ENCODE data around the gene DGKD.

DGKD gene

DNA sequence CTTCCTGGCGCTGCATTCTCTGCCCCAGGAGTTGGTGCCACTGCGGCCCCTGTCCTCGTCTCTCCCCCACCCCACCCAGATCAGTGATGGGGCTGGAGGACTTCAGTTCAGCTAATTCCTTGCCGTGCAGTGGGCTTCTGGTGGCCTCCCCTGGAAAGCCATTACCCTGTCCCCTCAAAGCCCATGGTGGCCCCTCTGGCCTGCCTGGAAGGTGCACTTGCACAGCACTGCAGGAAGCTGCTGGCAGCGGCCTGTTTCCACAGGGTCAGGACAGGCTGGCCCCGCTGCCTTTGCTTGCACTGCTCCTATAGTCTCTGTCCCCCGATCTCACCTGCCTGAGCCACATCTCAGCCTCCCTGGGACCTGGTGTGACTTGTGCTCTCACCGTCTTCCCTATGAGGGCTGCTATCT lies 107.2 kb downstream of the DGKD start:
- TF ChIP-seq, protein P1, sequence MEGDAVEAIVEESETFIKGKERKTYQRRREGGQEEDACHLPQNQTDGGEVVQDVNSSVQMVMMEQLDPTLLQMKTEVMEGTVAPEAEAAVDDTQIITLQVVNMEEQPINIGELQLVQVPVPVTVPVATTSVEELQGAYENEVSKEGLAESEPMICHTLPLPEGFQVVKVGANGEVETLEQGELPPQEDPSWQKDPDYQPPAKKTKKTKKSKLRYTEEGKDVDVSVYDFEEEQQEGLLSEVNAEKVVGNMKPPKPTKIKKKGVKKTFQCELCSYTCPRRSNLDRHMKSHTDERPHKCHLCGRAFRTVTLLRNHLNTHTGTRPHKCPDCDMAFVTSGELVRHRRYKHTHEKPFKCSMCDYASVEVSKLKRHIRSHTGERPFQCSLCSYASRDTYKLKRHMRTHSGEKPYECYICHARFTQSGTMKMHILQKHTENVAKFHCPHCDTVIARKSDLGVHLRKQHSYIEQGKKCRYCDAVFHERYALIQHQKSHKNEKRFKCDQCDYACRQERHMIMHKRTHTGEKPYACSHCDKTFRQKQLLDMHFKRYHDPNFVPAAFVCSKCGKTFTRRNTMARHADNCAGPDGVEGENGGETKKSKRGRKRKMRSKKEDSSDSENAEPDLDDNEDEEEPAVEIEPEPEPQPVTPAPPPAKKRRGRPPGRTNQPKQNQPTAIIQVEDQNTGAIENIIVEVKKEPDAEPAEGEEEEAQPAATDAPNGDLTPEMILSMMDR (IDR thresholded peaks at IDR 0.05) = no peak

DNA sequence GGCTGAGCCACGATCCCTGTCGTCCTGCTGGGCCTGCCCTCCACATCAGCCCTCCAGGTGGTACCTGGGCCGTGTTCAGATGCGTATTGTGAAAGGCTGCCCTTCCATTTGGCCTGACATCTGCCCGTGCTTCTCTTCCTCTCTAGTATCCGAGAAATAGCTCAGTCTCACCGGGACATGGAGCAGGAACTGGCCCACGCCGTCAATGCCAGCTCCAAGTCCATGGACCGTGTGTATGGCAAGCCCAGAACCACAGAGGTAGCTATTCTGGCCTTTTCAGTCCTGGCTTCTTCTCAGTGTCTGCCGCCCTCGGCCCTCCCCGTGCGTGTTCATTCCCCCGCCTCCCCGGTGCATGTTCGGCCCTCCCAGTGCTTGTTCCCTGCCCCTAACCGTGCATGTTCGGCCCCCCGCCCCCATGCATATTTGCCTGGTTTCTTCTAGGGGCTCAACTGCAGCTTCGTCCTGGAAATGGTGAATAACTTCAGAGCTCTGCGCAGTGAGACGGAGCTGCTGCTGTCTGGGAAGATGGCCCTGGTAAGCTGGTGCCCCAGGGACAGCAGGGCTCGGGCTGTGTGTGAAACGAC lies 108.0 kb downstream of the DGKD start:
- TF ChIP-seq, protein P1 (IDR thresholded peaks at IDR 0.05) = no peak

DNA sequence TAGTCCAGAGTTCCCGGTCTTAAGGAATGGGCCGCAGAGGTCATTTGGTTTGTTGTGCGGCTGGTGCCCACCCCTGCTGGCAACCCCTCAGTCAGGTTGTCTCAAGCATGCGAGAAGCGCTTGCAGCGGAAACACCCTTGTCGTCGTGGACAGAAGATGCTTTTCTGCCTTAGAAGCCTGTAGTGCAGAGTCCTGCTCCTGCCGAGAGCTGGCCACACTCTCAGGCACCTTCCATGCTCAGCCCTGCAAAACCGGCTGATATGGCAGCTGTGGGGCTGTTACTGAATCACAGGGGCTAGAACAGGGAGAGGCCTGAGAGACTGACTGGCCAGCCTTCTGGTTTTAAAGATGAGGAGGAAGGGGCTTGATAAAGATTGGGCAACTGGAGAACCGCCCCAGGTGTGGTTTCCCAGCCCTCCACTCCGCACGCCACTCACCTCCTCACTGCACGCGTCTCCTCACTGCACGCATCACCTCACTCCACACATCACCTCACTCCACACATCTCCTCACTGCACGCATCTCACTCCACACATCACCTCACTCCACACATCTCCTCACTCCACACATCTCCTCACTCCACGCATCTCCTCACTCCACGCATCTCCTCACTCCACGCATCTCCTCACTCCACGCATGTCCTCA lies 108.7 kb downstream of the DGKD start:
- TF ChIP-seq, protein P1 (IDR thresholded peaks at IDR 0.05) = no peak

DNA sequence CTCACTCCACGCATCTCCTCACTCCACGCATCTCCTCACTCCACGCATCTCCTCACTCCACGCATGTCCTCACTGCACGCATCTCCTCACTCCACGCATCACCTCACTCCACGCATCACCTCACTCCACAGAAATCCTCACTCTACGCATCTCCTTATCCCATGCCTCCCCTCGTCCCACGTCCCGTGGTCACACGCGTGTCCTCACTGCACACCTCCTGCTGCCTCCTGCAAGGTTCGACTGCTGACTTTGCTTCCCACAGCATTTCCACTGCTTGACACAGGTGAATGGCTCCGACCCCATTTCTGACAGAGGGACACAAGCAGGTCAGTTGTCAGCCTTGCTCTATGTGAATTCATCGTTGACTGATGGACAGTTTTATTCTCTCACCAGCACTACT lies 109.3 kb downstream of the DGKD start:
- TF ChIP-seq, protein P1 (IDR thresholded peaks at IDR 0.05) = no peak

DNA sequence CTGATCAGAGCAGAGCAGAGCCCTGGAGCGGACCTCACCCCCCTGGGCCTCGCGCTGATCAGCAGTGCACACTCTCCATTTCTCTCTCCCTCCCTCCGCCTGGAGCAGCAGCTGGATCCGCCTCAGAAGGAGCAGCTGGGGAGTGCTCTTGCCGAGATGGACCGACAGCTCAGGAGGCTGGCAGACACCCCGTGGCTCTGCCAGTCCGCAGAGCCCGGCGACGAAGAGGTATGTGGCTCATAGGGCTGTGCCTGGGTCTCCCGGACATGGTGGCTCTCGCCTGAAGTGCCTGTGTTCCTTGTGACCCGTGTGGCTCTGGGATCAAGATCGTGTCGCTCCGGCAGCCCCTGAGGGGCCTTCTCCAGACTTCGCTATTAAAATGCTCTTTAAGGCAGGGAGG lies 109.8 kb downstream of the DGKD start:
- TF ChIP-seq, protein P1 (IDR thresholded peaks at IDR 0.05) = no peak

DNA sequence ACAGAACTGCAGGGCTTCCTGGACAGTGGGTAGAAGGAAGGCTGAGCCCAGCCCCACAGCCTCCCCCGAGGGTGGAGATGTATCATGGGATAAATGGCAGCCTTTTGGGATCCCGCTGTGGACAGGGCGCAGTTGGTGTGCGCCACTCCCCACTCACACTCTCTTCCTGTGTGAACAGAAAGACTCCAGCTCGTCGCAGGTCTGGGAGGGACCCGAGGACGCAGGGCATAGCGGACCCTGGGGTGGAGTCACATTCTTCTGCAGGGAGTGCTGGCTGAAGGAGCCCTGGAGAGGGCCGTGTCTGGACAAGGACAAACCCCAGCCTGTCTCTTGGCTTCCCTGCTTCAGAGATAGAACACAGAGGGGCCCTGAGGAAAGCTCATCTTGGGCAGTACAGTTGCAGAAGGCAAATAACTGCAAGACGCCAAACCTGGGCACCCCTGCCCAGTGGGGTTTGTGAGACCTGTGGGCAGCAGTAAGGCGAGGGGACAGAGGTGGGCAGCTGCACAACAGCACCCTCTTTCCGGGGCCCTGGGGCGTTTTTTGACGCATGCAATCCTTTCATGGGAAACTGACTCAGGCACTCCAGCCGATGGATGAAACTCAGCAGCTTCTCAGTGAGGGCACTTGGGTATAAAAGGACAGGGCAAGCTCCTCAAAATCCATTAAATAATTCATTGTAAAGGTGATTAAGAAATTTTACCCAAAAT lies 110.4 kb downstream of the DGKD start:
- TF ChIP-seq, protein P1 (IDR thresholded peaks at IDR 0.05) = no peak

DNA sequence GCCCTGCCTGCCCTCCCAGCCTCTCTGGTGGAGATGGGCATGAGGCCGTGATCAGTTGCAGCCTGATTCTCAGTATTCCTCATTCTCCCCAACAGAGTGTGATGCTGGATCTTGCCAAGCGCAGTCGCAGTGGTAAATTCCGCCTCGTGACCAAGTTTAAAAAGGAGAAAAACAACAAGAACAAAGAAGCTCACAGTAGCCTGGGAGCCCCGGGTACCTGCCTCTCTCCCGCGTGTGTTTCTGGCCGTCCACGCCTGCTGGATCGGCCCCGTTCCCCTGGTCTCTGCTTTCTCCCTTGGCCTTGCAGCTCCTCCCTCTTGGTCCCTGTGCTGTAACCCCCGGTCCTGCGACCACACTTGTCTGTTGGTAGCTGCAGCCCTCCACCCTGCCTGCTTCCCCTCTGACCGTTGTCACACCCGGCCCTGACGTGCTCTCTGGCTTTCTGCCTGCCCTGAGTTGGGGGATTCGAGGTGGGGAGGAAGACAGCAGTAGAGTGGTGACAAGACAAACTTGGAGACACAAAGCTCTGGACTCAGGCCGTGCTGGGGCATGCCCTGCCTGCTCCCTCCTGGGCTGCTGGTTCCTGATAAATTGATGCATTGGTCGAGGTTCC lies 112.8 kb downstream of the DGKD start:
- TF ChIP-seq, protein P1 (IDR thresholded peaks at IDR 0.05) = no peak

Data from LNCAP (cell line).